ENCODE data around the gene HSFX3. TPM values are rescaled to one million over a fixed set of nuclear protein-coding genes. Genes with fewer than 3 reads are reported as not detected.

The HSFX3 gene
- total and polyA plus RNA-seq, 2 of the 8 experiments (the other 6 are each of a cell fraction or from before 2014, with no cell fraction given), result not detected

- TF ChIP-seq, protein P1, sequence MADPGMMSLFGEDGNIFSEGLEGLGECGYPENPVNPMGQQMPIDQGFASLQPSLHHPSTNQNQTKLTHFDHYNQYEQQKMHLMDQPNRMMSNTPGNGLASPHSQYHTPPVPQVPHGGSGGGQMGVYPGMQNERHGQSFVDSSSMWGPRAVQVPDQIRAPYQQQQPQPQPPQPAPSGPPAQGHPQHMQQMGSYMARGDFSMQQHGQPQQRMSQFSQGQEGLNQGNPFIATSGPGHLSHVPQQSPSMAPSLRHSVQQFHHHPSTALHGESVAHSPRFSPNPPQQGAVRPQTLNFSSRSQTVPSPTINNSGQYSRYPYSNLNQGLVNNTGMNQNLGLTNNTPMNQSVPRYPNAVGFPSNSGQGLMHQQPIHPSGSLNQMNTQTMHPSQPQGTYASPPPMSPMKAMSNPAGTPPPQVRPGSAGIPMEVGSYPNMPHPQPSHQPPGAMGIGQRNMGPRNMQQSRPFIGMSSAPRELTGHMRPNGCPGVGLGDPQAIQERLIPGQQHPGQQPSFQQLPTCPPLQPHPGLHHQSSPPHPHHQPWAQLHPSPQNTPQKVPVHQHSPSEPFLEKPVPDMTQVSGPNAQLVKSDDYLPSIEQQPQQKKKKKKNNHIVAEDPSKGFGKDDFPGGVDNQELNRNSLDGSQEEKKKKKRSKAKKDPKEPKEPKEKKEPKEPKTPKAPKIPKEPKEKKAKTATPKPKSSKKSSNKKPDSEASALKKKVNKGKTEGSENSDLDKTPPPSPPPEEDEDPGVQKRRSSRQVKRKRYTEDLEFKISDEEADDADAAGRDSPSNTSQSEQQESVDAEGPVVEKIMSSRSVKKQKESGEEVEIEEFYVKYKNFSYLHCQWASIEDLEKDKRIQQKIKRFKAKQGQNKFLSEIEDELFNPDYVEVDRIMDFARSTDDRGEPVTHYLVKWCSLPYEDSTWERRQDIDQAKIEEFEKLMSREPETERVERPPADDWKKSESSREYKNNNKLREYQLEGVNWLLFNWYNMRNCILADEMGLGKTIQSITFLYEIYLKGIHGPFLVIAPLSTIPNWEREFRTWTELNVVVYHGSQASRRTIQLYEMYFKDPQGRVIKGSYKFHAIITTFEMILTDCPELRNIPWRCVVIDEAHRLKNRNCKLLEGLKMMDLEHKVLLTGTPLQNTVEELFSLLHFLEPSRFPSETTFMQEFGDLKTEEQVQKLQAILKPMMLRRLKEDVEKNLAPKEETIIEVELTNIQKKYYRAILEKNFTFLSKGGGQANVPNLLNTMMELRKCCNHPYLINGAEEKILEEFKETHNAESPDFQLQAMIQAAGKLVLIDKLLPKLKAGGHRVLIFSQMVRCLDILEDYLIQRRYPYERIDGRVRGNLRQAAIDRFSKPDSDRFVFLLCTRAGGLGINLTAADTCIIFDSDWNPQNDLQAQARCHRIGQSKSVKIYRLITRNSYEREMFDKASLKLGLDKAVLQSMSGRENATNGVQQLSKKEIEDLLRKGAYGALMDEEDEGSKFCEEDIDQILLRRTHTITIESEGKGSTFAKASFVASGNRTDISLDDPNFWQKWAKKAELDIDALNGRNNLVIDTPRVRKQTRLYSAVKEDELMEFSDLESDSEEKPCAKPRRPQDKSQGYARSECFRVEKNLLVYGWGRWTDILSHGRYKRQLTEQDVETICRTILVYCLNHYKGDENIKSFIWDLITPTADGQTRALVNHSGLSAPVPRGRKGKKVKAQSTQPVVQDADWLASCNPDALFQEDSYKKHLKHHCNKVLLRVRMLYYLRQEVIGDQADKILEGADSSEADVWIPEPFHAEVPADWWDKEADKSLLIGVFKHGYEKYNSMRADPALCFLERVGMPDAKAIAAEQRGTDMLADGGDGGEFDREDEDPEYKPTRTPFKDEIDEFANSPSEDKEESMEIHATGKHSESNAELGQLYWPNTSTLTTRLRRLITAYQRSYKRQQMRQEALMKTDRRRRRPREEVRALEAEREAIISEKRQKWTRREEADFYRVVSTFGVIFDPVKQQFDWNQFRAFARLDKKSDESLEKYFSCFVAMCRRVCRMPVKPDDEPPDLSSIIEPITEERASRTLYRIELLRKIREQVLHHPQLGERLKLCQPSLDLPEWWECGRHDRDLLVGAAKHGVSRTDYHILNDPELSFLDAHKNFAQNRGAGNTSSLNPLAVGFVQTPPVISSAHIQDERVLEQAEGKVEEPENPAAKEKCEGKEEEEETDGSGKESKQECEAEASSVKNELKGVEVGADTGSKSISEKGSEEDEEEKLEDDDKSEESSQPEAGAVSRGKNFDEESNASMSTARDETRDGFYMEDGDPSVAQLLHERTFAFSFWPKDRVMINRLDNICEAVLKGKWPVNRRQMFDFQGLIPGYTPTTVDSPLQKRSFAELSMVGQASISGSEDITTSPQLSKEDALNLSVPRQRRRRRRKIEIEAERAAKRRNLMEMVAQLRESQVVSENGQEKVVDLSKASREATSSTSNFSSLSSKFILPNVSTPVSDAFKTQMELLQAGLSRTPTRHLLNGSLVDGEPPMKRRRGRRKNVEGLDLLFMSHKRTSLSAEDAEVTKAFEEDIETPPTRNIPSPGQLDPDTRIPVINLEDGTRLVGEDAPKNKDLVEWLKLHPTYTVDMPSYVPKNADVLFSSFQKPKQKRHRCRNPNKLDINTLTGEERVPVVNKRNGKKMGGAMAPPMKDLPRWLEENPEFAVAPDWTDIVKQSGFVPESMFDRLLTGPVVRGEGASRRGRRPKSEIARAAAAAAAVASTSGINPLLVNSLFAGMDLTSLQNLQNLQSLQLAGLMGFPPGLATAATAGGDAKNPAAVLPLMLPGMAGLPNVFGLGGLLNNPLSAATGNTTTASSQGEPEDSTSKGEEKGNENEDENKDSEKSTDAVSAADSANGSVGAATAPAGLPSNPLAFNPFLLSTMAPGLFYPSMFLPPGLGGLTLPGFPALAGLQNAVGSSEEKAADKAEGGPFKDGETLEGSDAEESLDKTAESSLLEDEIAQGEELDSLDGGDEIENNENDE (IDR thresholded peaks at IDR 0.05; ENCODE audit: insufficient replicate concordance, low read length), result no peak
Observed at GRCh38 chrX:149541521-149542047, 8.1 kb downstream of the HSFX3 start (continued).
